Measurements from ENCODE around the gene TMEM106C. TPM values are rescaled to one million over a fixed set of nuclear protein-coding genes. Genes with fewer than 3 reads are reported as not detected.

The TMEM106C gene
- total RNA-seq, 4 donors from 2014 or later: 52.9 to 112 (median 79.1) TPM

DNA sequence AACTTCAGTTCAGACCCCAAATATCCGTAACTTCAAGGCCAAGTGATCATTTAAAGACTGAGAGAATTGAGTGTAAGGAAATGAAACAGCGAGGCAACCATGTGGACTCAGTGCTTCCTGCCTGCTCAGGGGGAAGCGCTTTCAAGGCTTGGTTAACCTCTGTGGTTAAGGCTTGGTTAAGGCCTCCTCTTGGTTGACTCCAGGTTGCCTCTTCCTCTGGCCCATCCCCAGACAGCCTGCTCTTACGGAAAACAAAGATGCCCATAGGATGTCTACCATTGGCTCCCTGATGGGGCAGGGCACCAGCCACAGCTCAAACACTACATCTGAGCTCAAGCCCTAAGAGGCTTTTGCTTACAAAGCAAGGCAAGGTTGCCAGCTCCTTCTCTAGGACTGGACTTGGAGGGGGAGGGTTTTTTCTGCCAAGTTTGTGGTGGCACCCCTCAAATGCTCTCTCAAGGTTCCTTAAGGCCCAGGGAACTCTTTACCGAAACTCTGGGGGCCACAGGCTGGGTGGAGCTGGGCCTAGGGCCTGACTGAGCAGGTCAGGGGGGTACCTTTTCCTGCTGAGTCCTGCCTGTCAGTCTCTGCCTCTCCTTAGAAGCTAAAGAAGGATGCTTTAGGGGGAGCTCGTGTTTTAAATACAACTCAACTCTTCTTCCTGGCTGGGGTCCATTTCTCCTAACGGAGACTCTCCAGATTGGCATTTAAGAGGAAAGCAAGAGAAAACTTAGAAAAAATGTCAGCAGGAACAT is 27.1 kb downstream of the TMEM106C start:
- Histone ChIP-seq H3K27ac (no peak overlapping the region), H3K36me3 (no peaks in the 10 kb centered on the region), H3K4me1 (no peaks in the 10 kb centered on the region), H3K9me3 (no peaks in the 10 kb centered on the region), H3K4me3 (replicated peaks in 1 of 3) (no peak overlapping the region), H3K27me3 (no peaks in the 10 kb centered on the region)
- DNase-seq: no peak
- WGBS, 2 donors: 79 to 82% methylated on average over 6 of the region's 7 CpGs
- TF ChIP-seq, protein P1, sequence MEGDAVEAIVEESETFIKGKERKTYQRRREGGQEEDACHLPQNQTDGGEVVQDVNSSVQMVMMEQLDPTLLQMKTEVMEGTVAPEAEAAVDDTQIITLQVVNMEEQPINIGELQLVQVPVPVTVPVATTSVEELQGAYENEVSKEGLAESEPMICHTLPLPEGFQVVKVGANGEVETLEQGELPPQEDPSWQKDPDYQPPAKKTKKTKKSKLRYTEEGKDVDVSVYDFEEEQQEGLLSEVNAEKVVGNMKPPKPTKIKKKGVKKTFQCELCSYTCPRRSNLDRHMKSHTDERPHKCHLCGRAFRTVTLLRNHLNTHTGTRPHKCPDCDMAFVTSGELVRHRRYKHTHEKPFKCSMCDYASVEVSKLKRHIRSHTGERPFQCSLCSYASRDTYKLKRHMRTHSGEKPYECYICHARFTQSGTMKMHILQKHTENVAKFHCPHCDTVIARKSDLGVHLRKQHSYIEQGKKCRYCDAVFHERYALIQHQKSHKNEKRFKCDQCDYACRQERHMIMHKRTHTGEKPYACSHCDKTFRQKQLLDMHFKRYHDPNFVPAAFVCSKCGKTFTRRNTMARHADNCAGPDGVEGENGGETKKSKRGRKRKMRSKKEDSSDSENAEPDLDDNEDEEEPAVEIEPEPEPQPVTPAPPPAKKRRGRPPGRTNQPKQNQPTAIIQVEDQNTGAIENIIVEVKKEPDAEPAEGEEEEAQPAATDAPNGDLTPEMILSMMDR (IDR thresholded peaks at IDR 0.05): no peak
- no peak for TF ChIP-seq POLR2A (IDR thresholded peaks at IDR 0.05)
- intact Hi-C loops (cut with DNase I): no loop called here

DNA sequence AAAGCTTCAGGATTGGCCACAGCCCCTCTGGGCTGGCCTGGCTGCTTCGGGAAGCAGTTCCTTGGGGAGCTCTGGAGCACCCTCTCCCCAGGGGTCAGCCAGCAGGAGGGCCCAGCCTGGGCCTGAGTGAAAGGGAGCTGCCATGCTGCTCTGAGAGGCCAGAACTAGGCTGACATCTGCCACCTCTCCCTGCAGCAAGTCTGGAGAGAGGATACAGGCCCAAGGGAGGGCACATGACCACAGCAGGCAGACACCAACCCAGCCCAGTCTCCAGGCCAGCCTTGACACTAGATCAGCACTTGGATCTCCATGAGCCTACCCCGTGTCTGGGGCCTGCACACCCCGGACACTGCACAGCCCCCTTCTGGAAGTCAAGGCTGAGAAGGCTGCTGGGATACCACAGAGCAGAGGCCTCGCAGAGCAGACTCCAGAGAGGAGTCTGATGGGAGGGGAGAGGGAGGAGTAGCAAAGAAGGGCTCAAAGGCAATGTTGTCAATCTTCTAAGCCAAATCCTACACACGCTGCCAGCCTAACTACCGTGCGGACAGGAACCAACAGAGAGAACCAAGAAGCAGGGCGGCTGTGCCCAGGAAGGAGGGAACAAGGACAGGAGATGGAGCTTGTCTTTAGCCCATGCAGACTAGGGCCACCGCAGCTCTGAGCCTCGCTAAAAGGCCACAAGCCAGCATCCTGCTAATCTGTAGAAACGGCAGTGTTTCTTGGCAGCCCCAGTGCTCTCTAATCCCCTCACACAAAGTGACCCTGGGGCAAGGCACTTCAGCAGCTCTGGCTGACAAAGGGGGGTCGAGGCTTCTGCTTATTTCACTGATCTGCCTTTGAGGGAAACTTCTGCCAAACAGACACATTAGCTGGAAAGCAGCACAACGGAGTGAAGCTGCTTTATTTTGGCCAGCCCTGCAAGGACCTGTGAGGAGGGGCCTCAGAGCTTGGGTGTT is 28.0 kb downstream of the TMEM106C start:
- no peak for TF ChIP-seq POLR2A (IDR thresholded peaks at IDR 0.05)
- TF ChIP-seq, protein P1 (IDR thresholded peaks at IDR 0.05): no peak
- Histone ChIP-seq H3K4me1 (no peaks in the 10 kb centered on the region), H3K27ac (no peak overlapping the region), H3K36me3 (no peaks in the 10 kb centered on the region), H3K9me3 (no peaks in the 10 kb centered on the region), H3K4me3 (replicated peaks in 1 of 3) (no peak overlapping the region), H3K27me3 (no peaks in the 10 kb centered on the region)
- DNase-seq: no peak
- WGBS, 2 donors: 70 to 77% methylated on average over 13 of the region's 13 CpGs
- intact Hi-C loops (cut with DNase I): no loop called here

DNA sequence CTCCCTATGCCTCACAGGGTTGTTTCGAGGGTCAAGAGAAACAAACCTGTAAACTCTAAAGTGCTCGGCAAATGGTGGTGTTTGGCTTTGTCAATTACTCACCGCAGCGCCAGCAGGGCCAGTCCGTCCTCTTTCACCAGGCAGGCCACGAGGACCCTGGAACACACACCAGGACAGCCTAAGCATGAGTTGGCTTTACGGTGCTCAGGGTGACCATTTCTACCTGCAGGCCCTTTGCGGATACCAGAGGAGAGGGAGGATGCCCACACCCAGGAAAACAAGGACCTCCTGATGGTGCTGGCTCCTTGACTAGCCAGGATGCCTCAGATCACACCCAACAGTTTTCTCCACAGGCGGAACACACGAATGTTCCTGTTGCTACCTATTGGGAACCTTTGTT is 29.4 kb downstream of the TMEM106C start:
- 91 to 95% methylated on average over 8 to 10 of the region's 10 CpGs for WGBS, 2 donors
- intact Hi-C loops (cut with DNase I): no loop called here
- H3K9me3 ChIP-seq: no peaks in the 10 kb centered on the region
- H3K36me3 ChIP-seq: no peaks in the 10 kb centered on the region
- DNase-seq: no peak
- no peaks in the 10 kb centered on the region for H3K27me3 ChIP-seq
- TF ChIP-seq, protein P1 (IDR thresholded peaks at IDR 0.05): no peak
- TF ChIP-seq POLR2A (IDR thresholded peaks at IDR 0.05): no peak
- no peaks in the 10 kb centered on the region for H3K4me1 ChIP-seq
- no peak overlapping the region for H3K27ac ChIP-seq
- H3K4me3 ChIP-seq (replicated peaks in 1 of 3): no peak overlapping the region

DNA sequence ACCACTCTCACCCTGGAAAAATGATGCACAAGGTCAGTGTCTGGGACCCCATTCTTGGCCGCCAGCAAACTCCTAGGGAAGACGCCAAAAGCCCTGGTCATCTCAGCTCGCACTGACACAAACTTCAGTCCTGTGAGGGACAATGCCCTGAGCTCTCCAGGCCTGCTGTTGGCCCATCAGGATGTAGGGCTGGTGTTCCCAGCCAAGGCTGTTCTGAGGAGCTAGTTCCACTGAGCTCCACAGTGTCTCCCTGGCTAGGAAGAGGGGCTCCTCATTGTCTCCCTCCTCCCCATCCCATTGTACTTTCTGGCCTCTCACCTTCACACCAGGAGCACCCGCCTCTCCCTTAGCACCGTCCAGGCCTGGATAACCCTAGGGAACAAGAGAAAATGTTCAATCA is 30.1 kb downstream of the TMEM106C start:
- no peaks in the 10 kb centered on the region for H3K27me3 ChIP-seq
- intact Hi-C loops (cut with DNase I): no loop called here
- no peak overlapping the region for H3K27ac ChIP-seq
- no peaks in the 10 kb centered on the region for H3K4me1 ChIP-seq
- H3K9me3 ChIP-seq: no peaks in the 10 kb centered on the region
- no peak for DNase-seq
- no peak overlapping the region for H3K4me3 ChIP-seq (replicated peaks in 1 of 3)
- TF ChIP-seq, protein P1 (IDR thresholded peaks at IDR 0.05): no peak
- TF ChIP-seq POLR2A (IDR thresholded peaks at IDR 0.05): no peak
- 97 to 98% methylated on average over 2 to 5 of the region's 5 CpGs for WGBS, 2 donors
- no peaks in the 10 kb centered on the region for H3K36me3 ChIP-seq

Data from thyroid gland (tissue), 4 donors.